Measurements from ENCODE around the gene PRELID3B. TPM values are rescaled to one million over a fixed set of nuclear protein-coding genes. Genes with fewer than 3 reads are reported as not detected.

Gene PRELID3B
- total and polyA plus RNA-seq, 2 of the 13 experiments (the other 11 are each of a cell fraction or from before 2014, with no cell fraction given), result 23.3 to 42.6 TPM

GRCh38 chr20:59032023-59032712 lies 10.4 kb downstream of the PRELID3B start, which contains the start of gene ATP5F1E (continued):
- peak; percentile 94 for TF ChIP-seq HBP1 (CRISPR knock-in tag; IDR thresholded peaks at IDR 0.05; ENCODE audit: low read depth)
- no peak; the same call in 1 of the 2 replicates for TF ChIP-seq CSRNP2 (CRISPR knock-in tag; conservative IDR thresholded peaks at IDR 0.05; ENCODE audit: low read depth)
- no peak; the same call in none of the 2 replicates for TF ChIP-seq ZNF431 (CRISPR knock-in tag; IDR thresholded peaks at IDR 0.05; ENCODE audit: borderline replicate concordance, low read depth)
- peak; percentile 47 to 50; a peak in 2 of 4 replicates for TF ChIP-seq NR2F1 (CRISPR knock-in tag; IDR thresholded peaks at IDR 0.05)
- peak; percentile 58; the same call in 1 of the 2 replicates for TF ChIP-seq SMAD3 (CRISPR knock-in tag; IDR thresholded peaks at IDR 0.05)
- TF ChIP-seq SOX13 (IDR thresholded peaks at IDR 0.05), result 0 out of 2 replicates have a peak, but pooled peaks have one; percentile 1
- peak in 1 of 2 experiments; percentile 31; a peak in 1 of 4 replicates for TF ChIP-seq SOX13 (CRISPR knock-in tag; conservative IDR thresholded peaks at IDR 0.05 in 1 of 2, IDR thresholded peaks at IDR 0.05 in 1 of 2)
- no peak for TF ChIP-seq GRHL1 (CRISPR knock-in tag; conservative IDR thresholded peaks at IDR 0.05)
- TF ChIP-seq ARID5B (CRISPR knock-in tag; IDR thresholded peaks at IDR 0.05), result peak; percentile 72; the same call in 1 of the 2 replicates
- TF ChIP-seq NPAS2 (CRISPR knock-in tag; IDR thresholded peaks at IDR 0.05; ENCODE audit: borderline replicate concordance), result no peak; the same call in 1 of the 2 replicates
- TF ChIP-seq ZFP90 (CRISPR knock-in tag; IDR thresholded peaks at IDR 0.05; ENCODE audit: borderline replicate concordance), result peak; percentile 86; the same call in 1 of the 2 replicates
- no peak for TF ChIP-seq SYNCRIP (IDR thresholded peaks at IDR 0.05; ENCODE audit: insufficient read depth, low read depth, low read length)
- TF ChIP-seq ZNF280B (CRISPR knock-in tag; IDR thresholded peaks at IDR 0.05; ENCODE audit: borderline replicate concordance), result peak; percentile 93
- peak; percentile 95 for TF ChIP-seq KLF6 (CRISPR knock-in tag; IDR thresholded peaks at IDR 0.05)

Data from HepG2 (cell line).